Endodermal cell (in vitro differentiated cells): Measurements from ENCODE around the gene KCND3. TPM values are rescaled to one million over a fixed set of nuclear protein-coding genes. Genes with fewer than 3 reads are reported as not detected.

Experiments
- DNase-seq: peaks from one replicate; pipeline ENCODE4 v3.0.0-alpha.2; 2017
- H3K27ac ChIP-seq: 2 replicates; pipeline ENCODE4 v1.5.1; 2013; ENCODE audit warnings: mild to moderate bottlenecking, low read depth, low read length, moderate library complexity
- H3K27me3 ChIP-seq: 2 replicates; pipeline ENCODE4 v1.6.1; 2013; ENCODE audit warnings: mild to moderate bottlenecking, low read length, moderate library complexity; ENCODE audit not compliant: insufficient read depth, control insufficient read depth, poor library complexity, severe bottlenecking
- H3K36me3 ChIP-seq: 2 replicates; pipeline ENCODE4 v1.7.0; 2013; ENCODE audit warnings: mild to moderate bottlenecking, low read length, moderate library complexity; ENCODE audit not compliant: control insufficient read depth, insufficient read depth
- H3K4me1 ChIP-seq: one replicate; pipeline ENCODE4 v1.7.0; 2013; ENCODE audit warnings: low read length; ENCODE audit not compliant: control insufficient read depth, insufficient read depth
- H3K4me3 ChIP-seq: 2 replicates; pipeline ENCODE4 v1.5.1; 2013; ENCODE audit warnings: mild to moderate bottlenecking, low read length, moderate library complexity
- H3K9ac ChIP-seq: 2 replicates; pipeline ENCODE4 v1.6.1; 2013; ENCODE audit warnings: mild to moderate bottlenecking, low read length, moderate library complexity; ENCODE audit not compliant: poor library complexity, severe bottlenecking; ENCODE audit errors: extremely low read depth
- H3K9me3 ChIP-seq: 2 replicates; pipeline ENCODE4 v1.6.1; 2013; ENCODE audit warnings: mild to moderate bottlenecking, low read length, moderate library complexity; ENCODE audit not compliant: control insufficient read depth
- H3K27ac Mint-ChIP-seq: 2 replicates; pipeline ENCODE4 v1.8.0; 2020; ENCODE audit warnings: mixed read lengths
- H3K27me3 Mint-ChIP-seq: 2 replicates; pipeline ENCODE4 v1.8.0; 2021; ENCODE audit warnings: mild to moderate bottlenecking, mixed read lengths; ENCODE audit not compliant: insufficient read depth
- H3K36me3 Mint-ChIP-seq: 2 replicates; pipeline ENCODE4 v1.8.0; 2020; ENCODE audit warnings: low read depth, mixed read lengths
- H3K4me1 Mint-ChIP-seq: 2 replicates; pipeline ENCODE4 v1.8.0; 2020; ENCODE audit warnings: mixed read lengths
- H3K4me3 Mint-ChIP-seq: 2 replicates; pipeline ENCODE4 v1.8.0; 2020; ENCODE audit warnings: mild to moderate bottlenecking, moderate library complexity, mixed read lengths
- H3K9me3 Mint-ChIP-seq: 2 replicates; pipeline ENCODE4 v1.8.0; 2020; ENCODE audit warnings: mild to moderate bottlenecking, mixed read lengths
- WGBS, 2 experiments: methylation state at CpG; one replicate each; pipeline versions ENCODE4 v1.1.5 to v1.1.7; 2013; ENCODE audit warnings: missing lambda C conversion rate in 2 of 2, mixed read lengths in 1 of 2; ENCODE audit not compliant: insufficient coverage in 1 of 2, insufficient read length in 1 of 2; 5-methylcytosine and 5-hydroxymethylcytosine counted together
- total RNA-seq, 2 donors: library from RNA; stranded (reverse); fragmentation: NEBNext Ultra II Directional in 1 of 2; extraction: Animal tissue kit (Norgen Biotek cat#: 25700) in 1 of 2; gene quantifications; 2 replicates in 1 of 2; 3 replicates in 1 of 2; pipeline ENCODE4 v1.2.1, GENCODE V29; 2021
- TF ChIP-seq, protein P1 (sequence below): fragments of 200-600 bp; sonication (generic); conservative IDR thresholded peaks from 2 replicates; pipeline ENCODE4 v1.5.0; 2021; ENCODE audit warnings: antibody characterized with exemption, mild to moderate bottlenecking

The KCND3 gene
- total RNA-seq, 2 donors from 2014 or later: 0.13 TPM; not detected in 1

- Histone ChIP-seq H3K9me3 (no peaks in the 10 kb centered on the region), H3K36me3 (no peaks in the 10 kb centered on the region), H3K27ac (no peak overlapping the region), H3K4me1 (no peaks in the 10 kb centered on the region), H3K9ac (no peak overlapping the region), H3K27me3 (no peaks in the 10 kb centered on the region), H3K4me3 (no peak overlapping the region)
- Mint-ChIP-seq H3K4me3 (no peak overlapping the region), H3K27ac (no peak overlapping the region), H3K4me1 (no peaks in the 10 kb centered on the region), H3K27me3 (no peaks in the 10 kb centered on the region), H3K9me3 (no peaks in the 10 kb centered on the region), H3K36me3 (no peaks in the 10 kb centered on the region)
- 82 to 83% methylated on average over 5 to 10 of the region's 10 CpGs for WGBS, 2 experiments
- no peak for DNase-seq
- TF ChIP-seq, protein P1, sequence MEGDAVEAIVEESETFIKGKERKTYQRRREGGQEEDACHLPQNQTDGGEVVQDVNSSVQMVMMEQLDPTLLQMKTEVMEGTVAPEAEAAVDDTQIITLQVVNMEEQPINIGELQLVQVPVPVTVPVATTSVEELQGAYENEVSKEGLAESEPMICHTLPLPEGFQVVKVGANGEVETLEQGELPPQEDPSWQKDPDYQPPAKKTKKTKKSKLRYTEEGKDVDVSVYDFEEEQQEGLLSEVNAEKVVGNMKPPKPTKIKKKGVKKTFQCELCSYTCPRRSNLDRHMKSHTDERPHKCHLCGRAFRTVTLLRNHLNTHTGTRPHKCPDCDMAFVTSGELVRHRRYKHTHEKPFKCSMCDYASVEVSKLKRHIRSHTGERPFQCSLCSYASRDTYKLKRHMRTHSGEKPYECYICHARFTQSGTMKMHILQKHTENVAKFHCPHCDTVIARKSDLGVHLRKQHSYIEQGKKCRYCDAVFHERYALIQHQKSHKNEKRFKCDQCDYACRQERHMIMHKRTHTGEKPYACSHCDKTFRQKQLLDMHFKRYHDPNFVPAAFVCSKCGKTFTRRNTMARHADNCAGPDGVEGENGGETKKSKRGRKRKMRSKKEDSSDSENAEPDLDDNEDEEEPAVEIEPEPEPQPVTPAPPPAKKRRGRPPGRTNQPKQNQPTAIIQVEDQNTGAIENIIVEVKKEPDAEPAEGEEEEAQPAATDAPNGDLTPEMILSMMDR: no peak
Measured at GRCh38 chr1:111811891-111812290, 177.6 kb downstream of the KCND3 start.

GRCh38 chr1:111805251-111805650, 184.2 kb downstream of the KCND3 start:
- Mint-ChIP-seq H3K27ac (no peak overlapping the region), H3K27me3 (no peaks in the 10 kb centered on the region), H3K4me1 (no peaks in the 10 kb centered on the region), H3K36me3 (no peaks in the 10 kb centered on the region), H3K9me3 (no peaks in the 10 kb centered on the region), H3K4me3 (no peak overlapping the region)
- DNase-seq: no peak
- Histone ChIP-seq H3K27me3 (no peaks in the 10 kb centered on the region), H3K9me3 (no peaks in the 10 kb centered on the region), H3K4me1 (no peaks in the 10 kb centered on the region), H3K36me3 (no peaks in the 10 kb centered on the region), H3K27ac (no peak overlapping the region), H3K9ac (no peak overlapping the region), H3K4me3 (no peak overlapping the region)
- TF ChIP-seq, protein P1: no peak
- 88% methylated on average over 2 of the region's 2 CpGs; no CpG with 5 or more reads in 1 of the 2 experiments for WGBS, 2 experiments

GRCh38 chr1:111804776-111805175, 184.7 kb downstream of the KCND3 start:
- Histone ChIP-seq H3K27ac (no peak overlapping the region), H3K9ac (no peak overlapping the region), H3K4me1 (no peaks in the 10 kb centered on the region), H3K9me3 (no peaks in the 10 kb centered on the region), H3K36me3 (no peaks in the 10 kb centered on the region), H3K27me3 (no peaks in the 10 kb centered on the region), H3K4me3 (no peak overlapping the region)
- Mint-ChIP-seq H3K9me3 (no peaks in the 10 kb centered on the region), H3K27ac (no peak overlapping the region), H3K27me3 (no peaks in the 10 kb centered on the region), H3K4me3 (no peak overlapping the region), H3K4me1 (no peaks in the 10 kb centered on the region), H3K36me3 (no peaks in the 10 kb centered on the region)
- TF ChIP-seq, protein P1: no peak
- WGBS, 2 experiments: 91 to 100% methylated on average over 2 to 11 of the region's 11 CpGs
- DNase-seq: no peak
